NCI-H2196 treated with DMSO at 0.1 percent for 48 hours (cell line): ENCODE results near the gene ZNF32.

Experiments
- DNase-seq: peaks from one replicate; lab custom pipeline; 2025; ENCODE audit not compliant: unreplicated experiment; lab: John Stamatoyannopoulos, UW

Gene ZNF32, protein sequence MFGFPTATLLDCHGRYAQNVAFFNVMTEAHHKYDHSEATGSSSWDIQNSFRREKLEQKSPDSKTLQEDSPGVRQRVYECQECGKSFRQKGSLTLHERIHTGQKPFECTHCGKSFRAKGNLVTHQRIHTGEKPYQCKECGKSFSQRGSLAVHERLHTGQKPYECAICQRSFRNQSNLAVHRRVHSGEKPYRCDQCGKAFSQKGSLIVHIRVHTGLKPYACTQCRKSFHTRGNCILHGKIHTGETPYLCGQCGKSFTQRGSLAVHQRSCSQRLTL

DNA sequence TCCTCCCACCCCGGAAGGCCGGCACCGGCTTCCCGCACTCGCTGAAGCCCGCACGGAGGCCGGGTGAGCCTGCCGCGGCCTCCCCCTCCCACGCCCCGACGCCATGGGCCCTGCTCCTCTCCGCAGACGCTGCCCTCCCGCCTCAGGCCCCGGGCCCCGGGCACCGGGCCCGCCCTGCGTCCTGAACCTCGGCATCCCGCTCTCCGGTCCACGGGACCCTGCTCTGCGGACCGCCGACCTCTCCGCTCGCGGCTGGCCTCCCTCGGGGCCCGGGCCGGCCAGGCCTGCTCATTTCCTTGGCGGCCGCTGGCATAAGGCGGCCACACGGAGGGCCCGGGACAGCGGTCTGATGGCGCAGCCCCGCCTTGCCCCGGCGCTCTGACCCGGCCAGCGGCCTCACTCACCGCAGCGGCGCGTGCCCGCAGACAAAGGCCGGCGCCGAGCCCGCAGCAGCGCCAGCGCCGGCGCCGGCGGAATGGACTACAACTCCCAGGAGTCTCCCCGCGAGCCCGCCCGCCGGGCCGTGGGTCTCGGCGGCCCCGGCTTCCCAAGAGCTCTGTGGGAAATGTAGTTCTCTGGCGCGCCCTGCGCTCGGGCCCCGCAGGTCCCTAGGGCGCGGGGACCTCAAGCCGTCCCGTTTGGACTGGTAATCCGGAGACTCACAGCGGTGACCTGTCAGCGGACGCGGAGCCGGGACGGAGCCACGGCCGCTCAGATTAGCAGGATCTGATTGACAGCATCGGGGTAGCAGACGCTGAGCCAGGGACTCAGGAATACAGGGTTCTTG lies at the start of gene ZNF32:
ZNF32 (minus strand) TSS at position 484 of the 787 bp plus-strand sequence. CDS start 2,748 bp downstream, outside the sequence.
- peak; percentile 32 for DNase-seq

DNA sequence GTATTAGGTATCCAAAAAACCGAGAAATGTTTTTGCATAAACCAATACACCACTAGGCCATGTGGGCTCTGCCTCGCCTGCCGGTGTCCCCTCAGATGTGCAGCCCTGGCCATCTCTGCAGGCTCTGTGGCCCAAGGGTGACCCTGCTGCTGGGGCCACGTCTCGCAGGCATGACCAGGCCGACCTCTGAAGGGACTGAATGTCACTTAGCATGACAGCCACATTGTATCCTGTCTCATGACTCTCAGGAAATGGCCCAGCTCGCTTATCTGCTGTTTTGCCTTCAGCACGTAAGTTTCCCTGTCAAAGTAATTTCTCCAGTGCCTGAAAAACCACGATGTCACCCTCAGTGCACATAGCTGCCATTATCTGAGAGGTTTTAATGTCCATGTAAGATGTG lies 49.5 kb upstream of the ZNF32 start:
- no peak for DNase-seq

DNA sequence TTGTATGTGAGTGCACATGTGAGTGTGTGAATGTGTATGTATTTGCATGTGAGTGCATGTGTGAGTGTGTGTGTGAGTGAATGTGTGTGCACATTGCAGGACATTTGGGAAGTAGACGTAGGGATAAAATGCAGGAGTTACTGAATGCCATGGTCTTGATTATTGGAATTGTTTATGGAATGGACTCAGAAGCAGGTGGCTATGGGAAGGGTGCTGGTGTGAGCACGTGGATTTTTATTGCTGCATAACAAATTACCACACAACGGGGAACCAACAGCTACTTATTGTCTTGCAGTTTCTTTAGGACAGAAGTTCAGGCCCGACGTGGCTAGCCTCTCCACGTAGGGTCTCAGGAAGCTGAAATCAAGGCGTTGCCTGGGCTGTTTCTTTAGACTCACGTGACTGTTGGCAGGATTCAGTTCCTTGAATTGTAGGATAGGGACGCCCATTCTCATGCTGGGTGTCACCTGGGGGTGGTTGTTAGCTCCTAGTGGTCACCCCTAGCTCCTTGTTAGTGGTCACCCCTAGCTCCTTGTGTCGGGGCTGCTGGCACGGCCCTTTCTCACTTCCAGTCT lies 48.3 kb upstream of the ZNF32 start:
- no peak for DNase-seq

DNA sequence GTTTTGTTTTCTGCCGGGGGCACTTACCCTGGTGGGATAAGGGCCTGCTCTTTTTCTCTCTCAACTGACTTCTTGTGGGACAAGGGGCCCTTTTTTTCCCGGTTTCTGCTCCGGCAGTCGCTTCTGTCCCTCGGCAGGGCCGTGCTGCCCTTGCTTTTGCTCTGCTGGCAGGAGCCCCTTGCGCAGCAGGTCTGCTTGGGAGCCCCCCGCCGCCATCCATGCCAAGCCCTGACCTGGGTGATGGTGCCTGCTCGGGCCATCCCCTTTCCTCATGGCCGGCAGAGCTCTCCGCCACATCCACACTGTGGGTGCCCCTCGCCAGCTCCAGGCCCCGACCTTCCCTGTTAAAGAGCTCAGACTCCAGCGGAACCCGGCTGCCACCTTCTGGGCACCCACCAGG lies 47.0 kb upstream of the ZNF32 start:
- DNase-seq: no peak

DNA sequence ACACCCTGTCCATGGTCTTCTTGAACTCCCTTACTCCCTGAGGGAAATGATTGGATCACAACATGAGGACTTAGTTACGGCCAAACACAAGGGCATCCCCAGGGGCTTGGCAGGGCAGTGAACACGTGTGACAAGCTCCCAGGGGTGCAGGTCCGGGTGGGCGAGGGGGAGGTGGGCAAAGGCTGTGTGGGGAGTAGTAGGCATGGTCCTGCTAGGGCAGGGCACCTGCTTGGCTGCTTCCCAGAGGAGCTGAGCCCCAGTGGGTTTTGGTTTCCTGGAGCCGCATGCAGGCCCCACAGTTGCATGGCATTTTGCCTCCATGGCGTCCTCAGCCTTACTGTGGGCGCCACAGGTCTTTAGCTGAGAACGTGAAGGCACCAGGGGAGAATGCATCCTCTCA lies 46.6 kb upstream of the ZNF32 start:
- no peak for DNase-seq

DNA sequence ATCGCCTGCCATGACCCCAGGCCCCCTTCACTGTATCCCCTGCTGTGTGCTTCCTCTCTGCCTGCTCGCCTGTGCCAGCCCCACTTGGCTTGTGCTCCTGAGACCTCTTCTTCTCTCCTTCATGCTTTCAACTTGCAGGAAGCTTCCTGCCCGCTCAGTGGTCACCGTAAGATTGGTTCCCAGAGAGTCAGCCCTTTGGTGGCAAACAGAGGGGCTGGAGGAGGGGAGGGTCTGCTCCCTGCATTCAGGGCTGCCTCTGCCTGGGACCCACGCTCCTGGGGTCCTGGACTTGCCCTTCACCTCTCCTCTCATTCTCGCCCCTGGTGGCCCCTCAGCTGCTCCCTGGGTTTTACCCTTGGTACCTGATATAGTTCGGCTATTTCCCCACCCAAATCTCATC lies 45.8 kb upstream of the ZNF32 start:
- DNase-seq: no peak

DNA sequence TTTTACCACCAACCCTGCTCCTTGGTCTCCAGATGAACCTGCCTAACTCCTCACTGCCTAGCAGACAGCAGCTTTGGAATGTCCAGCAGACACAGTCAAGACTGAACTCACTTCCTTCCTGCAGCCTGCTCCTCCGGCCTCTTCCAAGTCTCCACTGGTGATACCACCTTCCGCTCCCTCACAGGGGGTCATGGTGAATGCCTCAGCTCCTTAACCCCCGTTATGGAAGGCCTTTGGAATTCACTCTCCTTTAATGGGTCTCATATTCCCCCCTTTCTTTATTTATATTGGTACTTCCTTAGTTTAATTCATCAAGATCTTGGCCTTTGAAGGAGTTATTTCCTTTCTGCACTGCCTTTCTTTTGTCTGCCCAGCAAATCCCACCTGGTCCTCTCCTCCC lies 44.9 kb upstream of the ZNF32 start:
- no peak for DNase-seq

DNA sequence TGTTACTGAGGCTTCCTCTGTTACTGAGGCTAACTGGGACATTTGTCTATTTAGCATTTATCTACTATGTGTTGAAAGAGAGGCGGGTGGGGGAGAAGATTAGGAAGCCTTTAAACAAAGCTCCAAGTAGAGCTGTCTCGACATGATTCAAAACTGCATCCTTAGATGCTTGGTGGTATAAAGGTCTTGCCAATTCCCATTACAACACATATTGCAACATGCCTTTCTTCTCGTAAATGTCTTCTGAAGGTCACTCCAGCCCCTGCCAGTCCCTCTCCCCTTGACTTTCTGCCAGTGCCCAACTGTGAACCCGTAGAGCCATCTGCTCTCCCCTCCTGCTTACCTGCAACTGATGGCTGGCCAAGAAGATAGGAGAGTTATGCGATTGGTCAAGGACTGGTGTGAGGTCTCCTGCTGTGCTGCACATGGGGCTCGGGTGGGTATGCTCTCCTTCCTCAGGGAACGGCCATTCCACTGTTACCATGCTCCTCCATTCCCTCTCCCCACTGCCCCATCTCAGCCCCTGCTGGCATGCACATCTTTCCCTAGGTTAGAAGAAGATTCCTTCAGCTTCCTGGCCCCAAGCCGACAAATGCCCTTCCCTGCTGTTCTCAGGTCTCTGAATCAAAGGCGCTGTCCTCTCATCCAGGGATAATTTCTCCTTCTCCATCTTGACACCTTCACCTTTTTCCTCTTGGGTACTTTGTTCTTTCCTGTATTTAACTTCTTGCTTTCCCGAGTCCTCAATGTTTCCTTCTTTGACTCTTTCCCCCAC lies 43.6 kb upstream of the ZNF32 start:
- no peak for DNase-seq

DNA sequence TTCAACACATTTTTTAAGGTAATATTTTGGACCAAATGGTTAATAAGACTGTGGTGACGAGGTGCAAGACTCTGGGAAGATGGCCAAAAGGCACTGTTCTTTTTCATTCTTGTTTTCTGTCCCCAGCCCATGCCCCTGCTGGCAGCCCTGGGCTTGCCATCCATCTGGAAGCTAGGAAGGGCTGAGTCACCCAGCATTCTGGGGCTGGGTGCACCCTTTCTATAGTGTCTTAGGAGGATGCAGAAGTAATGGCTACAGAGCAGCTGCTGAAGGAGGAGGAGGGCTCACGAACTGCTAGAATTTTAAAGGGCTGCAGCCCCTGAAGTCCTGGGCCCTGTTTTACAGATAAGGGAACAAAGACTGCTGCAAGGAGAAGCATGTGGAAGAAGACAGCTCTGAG lies 42.8 kb upstream of the ZNF32 start:
- no peak for DNase-seq

DNA sequence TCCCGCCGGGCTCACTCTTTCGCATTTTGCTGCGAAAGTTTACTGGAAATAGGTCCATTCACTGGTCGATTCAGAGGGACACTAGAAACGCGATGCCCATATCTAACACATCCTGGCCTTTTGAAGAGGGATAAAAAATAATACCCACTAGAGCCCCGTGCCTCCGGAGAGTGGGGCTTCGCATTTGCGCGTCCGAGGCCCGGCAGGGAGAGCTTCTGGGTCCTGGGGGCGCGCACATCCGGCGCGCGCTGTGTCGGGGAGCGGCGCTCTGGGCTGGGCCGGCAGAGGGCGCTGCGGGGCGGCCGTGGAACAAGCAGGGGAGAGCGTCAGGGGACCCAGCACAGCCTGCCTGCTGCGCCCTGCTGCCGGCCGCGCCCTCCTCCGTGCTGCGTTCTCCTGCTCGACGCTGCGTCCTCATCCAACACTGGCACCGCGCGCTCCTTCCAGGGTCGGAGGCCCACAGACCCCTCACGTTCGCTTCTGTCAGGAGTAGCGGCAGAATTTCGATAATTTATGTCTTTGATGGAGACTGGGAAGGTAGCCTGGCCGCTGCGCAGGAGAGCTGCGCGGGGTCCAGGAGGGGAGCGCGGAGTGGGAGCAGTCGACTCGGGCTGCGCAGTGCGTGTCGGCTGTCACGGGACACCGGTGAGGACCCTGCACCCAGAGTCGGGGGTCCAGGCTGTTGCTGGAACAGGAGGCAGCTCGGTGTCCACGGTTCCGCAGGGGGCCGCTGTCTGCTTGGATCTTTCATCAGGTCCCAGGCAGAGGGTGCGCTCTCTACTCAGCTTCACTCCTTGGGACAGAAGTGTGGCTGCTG lies 41.5 kb upstream of the ZNF32 start:
- peak; percentile 1 for DNase-seq

DNA sequence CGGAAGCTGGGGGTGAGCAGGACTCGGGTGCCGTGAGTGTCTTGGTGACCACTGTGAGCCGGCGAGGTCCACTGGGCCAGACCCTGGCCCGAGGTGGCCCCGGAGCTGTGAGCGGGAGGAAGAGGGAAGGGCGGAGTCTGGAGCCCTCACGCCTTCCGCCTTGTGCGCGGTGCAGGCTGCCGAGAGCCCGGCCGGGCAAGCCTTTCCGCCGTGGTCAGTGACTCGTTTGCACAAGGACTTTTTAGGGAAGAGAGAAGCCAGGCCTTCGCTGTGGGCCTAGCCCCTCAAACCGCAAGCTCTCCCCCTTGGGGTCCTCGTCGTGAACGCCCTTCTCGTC lies 40.9 kb upstream of the ZNF32 start:
- DNase-seq: no peak

DNA sequence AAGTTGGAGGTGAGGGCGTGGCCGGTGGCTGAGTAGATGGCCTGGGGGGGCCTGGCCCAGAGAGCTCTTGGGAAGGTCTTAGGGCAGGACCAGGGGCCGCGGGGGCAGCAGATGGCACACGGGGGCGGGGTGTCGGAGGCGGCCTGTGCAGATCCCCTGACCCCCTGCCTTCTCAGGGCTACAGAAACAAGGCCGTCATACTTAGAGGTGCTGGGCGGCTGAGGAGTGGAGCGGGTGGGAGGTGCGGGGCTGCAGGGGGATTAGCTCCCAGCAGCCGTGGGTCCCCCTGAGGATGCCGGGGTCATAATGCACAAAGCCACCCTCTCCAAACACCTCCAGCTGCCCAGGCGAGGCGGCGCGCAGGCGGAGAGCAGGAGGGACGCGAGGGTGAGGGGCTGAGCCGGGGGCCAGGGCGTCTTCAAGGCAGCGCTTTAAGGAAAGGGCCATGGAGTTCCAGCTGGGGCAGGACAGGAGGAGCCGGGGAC lies 40.4 kb upstream of the ZNF32 start:
- no peak for DNase-seq

DNA sequence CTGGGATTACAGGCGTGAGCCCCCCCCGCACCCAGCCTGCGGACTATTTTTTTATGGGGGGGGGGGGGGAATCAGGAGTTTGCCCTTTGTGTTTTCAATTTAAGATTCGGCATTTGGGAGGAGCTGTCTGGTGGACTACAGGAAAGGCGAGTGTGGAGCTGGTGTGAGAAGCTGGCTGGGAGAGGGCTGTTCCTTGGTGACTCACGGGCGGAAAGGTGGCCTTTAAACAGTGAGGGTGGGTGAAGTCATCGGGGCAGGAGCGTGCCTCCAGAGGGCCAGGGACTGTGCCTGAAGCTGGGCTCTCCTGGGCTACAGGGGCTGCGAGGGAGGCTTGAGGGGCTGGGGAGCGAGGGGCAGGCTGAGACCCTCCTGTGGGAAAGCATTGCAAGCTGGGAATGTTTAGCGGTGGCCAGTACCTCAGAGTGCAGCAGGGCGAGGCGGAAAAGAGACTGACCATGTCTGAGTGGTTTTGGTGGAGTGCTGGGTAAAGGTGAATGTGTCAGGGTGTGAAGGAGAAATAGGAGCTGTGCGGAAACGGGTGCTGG lies 39.7 kb upstream of the ZNF32 start:
- no peak for DNase-seq

DNA sequence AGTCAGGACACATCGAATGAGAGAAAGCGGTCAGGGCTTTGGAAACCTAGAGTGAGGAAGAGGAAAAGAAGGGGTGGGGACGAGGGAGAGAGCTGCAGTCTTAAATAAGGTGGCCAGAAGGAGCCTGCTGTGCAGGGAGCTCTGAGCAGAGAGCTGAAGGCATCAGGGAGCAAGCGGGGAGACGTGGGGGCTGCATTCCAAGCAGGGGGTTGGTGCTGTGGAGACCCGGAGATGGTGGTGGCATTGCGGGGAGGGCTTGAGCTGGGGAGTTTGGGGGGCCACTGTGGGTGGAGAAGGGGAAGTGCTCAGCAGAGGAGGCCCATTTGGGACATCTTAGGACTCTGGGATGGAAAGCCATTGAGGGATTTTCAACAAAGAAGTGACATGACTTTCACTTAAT lies 38.7 kb upstream of the ZNF32 start:
- no peak for DNase-seq

DNA sequence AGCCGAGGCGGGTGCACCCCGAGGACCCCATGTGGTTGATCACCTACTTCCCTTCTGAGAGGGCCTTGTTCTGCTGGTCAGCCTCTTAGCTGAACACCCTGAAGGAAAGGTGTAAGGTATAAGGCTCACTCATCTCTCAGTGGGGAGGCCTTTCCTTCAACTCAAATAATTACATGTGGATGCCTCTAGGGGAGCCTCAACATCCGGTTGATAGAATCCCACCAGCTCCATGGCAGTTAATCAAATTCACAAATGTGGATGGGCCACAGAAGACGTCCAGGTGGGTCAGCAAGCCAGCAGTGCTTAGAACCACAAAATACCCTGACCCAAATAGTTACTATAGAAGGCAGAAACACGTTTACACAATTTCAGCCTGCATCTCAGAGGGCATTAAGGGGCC lies 37.7 kb upstream of the ZNF32 start:
- no peak for DNase-seq

DNA sequence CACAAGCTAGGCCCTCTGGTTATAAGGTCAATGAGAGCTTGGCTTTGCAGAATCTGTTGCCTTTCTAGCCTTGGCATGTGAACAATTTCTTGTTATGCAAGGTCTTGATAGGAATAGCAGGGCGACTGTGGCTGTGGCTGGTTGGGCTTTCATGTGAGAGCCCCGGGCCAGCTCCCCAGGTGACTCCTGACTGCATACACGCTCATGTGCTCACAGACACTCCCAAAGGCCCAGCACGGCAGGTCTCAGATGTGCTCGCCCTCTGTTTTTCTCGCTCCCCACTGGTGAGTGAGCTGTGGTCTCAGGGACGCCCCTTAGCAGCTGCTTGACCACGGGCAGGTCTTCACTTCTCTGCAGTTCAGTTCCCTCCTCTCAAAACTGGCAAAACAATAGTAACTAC lies 37.1 kb upstream of the ZNF32 start:
- DNase-seq: no peak

DNA sequence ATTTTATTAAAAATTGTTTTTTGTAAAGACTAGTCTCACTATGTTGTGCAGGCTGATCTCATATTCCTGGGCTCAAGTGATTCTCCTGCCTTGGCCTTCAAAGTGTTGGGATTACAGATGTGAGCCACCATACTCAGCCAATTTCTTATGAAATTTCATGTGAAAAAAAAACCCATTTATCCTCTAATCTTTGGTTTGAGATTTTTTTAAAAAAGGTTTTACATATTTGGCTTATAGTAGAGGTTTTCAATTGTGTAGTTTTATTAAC lies 35.5 kb upstream of the ZNF32 start:
- DNase-seq: no peak

DNA sequence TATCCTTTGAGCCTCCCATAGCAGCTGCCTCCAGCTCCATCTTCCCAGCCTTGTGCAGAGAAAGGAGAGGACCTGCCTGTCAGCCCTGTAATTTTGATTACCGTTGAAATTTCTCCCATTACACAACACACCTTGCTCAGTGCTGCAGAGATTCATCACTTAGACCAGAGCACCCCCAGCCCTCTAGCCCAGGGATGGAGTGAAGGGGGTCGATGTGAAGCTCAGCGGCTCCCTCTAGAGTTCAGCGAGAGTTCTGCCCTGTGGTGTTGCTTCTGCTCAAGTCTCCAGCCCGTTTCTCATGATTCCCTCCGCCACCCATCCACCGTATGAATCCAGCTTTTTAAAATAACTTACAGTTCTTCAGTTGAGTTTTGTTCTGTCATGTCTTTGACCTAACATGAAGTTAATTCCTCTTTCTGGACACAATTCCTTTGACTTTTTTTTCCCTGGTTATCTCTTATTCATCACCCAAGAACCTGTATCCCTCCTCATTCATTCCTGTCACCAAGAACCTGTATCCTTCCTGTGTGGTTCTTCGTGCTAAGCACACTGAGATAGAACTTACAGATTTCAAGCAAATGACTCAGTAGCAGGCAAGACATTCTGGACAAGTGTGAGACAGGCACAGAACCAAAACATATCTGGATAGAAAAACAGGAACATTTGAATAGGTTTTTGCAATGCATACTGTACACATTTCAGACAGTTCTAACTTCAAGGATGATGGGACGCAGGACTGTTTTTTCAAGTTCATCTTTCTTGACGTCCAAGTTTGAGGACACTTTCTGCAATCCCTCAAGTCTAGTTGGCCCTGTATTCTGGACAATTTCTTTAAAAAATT lies 35.0 kb upstream of the ZNF32 start:
- no peak for DNase-seq

DNA sequence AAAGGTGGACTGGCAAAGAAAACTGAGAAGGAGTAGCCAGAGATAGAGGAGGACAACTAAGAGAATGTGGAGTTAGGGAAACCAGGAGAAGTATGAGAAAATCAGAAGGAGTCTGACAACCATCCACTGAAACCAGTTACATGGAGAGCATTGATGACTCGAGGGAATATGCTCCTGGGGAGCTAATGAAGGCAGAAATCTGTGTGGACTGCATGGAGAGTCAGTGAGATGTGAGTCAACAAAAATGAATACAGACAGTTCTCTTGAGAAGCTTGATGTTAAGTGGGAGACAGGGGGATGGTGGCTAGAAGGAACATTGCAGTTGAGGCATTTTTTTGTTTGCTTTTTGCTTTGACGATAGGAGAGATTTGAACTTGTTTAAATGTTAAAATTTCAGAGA lies 34.3 kb upstream of the ZNF32 start:
- no peak for DNase-seq

DNA sequence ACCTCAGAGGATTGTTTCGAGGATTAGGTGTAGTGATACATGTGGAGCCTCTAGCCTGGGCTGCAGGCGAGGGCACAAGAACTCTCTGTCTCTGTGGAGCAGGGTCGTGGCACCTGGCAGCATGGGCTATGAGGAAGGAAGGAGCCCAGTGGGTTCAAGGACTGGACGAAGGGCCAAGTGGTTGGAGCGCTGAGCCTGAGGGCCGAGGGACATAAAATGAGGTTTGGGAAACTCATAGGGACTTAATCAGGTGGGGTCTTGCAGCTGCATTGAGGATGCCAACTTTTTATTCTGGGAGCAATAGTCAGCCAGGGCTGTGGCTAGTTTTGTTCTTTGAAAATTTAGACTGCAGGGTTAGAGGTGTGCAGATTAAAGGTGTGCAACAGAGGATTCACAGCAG lies 33.0 kb upstream of the ZNF32 start:
- DNase-seq: no peak
